HCT116 (cell line): ENCODE data around the gene CDH2. TPM values are rescaled to one million over a fixed set of nuclear protein-coding genes. Genes with fewer than 3 reads are reported as not detected.

Experiments used
- ATAC-seq: fragments of 200-7000 bp; cut with Tn5 transposase; 2 replicates; pipeline ENCODE4 v1.9.1; 2020; ENCODE audit warnings: mild to moderate bottlenecking, moderate library complexity
- BruUV-seq: library from RNA; stranded (reverse); fragments of 400-500 nt; replicated peaks from 2 replicates; lab custom pipeline; 2021; lab: Mats Ljungman, UMichigan
- CTCF ChIA-PET: fragments of 300-600 bp; sonication (Branson Sonifier 250); formaldehyde crosslinking; loops from one replicate; lab custom pipeline; 2021; ENCODE audit warnings: antibody characterized with exemption; lab: Charles Lee
- POLR2A ChIA-PET: fragments of 300-600, 350-600 bp; sonication (Branson Sonifier 250); formaldehyde crosslinking; loops from one replicate; lab custom pipeline; 2021; ENCODE audit warnings: antibody characterized with exemption; lab: Charles Lee
- RAD21 ChIA-PET, 2 experiments: fragments of 300-600 bp; sonication (Branson Sonifier 250); formaldehyde crosslinking; loops; one replicate each; lab custom pipeline; 2023; ENCODE audit warnings: low total read pairs in 2 of 2; ENCODE audit not compliant: uncharacterized antibody in 2 of 2, unreplicated experiment in 2 of 2, low non-redundant PET in 1 of 2; lab: Charles Lee
- DNase-seq: peaks from one replicate; pipeline ENCODE4 v3.0.0-alpha.2; 2010; ENCODE audit warnings: low read depth, low spot score
- H2AFZ ChIP-seq: fragments of 200-600 bp; shearing (Covaris generic), sonication (generic); 2 replicates; pipeline ENCODE4 v1.6.1; 2017; ENCODE audit warnings: low read depth, mixed run types, mixed read lengths, antibody characterized with exemption, low read length; ENCODE audit not compliant: poor library complexity, severe bottlenecking
- H3K27ac ChIP-seq: 2 replicates; pipeline ENCODE4 v1.5.1; 2012; ENCODE audit warnings: low read depth, low read length
- H3K27me3 ChIP-seq: fragments of 200-600 bp; sonication (generic); 2 replicates; pipeline ENCODE4 v1.6.1; 2016; ENCODE audit warnings: mixed run types, low read length, mixed read lengths; ENCODE audit not compliant: insufficient read depth
- H3K36me3 ChIP-seq, 2 experiments: fragments of 200-500 bp in 1 of 2; fragments of 200-600 bp in 1 of 2; sonication (Bioruptor generic) in 1 of 2; sonication (generic) in 1 of 2; 2 replicates each; pipeline versions ENCODE4 v1.5.1 to v1.6.1; 2014 to 2016; ENCODE audit warnings: low read length in 2 of 2, inconsistent platforms in 1 of 2, mixed read lengths in 1 of 2, mixed run types in 1 of 2; ENCODE audit not compliant: insufficient read depth in 2 of 2, control insufficient read depth in 1 of 2
- H3K4me1 ChIP-seq, 2 experiments: fragments of 200-600 bp in 1 of 2; sonication (generic) in 1 of 2; 2 replicates each; pipeline versions ENCODE4 v1.5.1 to v1.6.1; 2012 to 2017; ENCODE audit warnings: low read length in 2 of 2, inconsistent platforms in 1 of 2, mild to moderate bottlenecking in 1 of 2, mixed read lengths in 1 of 2, mixed run types in 1 of 2, moderate library complexity in 1 of 2; ENCODE audit not compliant: insufficient read depth in 2 of 2, control insufficient read depth in 1 of 2
- H3K4me2 ChIP-seq: fragments of 200-600 bp; sonication (generic); 2 replicates; pipeline ENCODE4 v1.6.1; 2017; ENCODE audit warnings: mixed run types, low read length, mixed read lengths
- H3K4me3 ChIP-seq, 2 experiments: fragments of 200-600 bp in 1 of 2; sonication (generic) in 1 of 2; replicated peaks in 1 of 2; 2 replicates each; pipeline ENCODE4 v1.5.1; 2011 to 2016; ENCODE audit warnings: low read length in 2 of 2, control low read depth in 1 of 2, low read depth in 1 of 2, mild to moderate bottlenecking in 1 of 2, mixed read lengths in 1 of 2, mixed run types in 1 of 2
- H3K79me2 ChIP-seq: fragments of 200-600 bp; sonication (generic); 2 replicates; pipeline ENCODE4 v1.6.1; 2017; ENCODE audit warnings: mild to moderate bottlenecking, mixed run types, low read length, moderate library complexity, mixed read lengths; ENCODE audit not compliant: insufficient read depth
- H3K9ac ChIP-seq: fragments of 200-600 bp; sonication (generic); 2 replicates; pipeline ENCODE4 v1.6.1; 2016; ENCODE audit warnings: low read length, mixed read lengths
- H3K9me2 ChIP-seq: fragments of 200-600 bp; sonication (generic), shearing (Covaris generic); 2 replicates; pipeline ENCODE4 v1.6.1; 2017; ENCODE audit warnings: mixed run types, mild to moderate bottlenecking, moderate library complexity; ENCODE audit not compliant: insufficient read depth
- H3K9me3 ChIP-seq, 2 experiments: fragments of 200-500 bp in 1 of 2; fragments of 200-600 bp in 1 of 2; sonication (Bioruptor generic) in 1 of 2; sonication (generic) in 1 of 2; 2 replicates each; pipeline ENCODE4 v1.6.1; 2014 to 2017; ENCODE audit warnings: low read length in 2 of 2, mixed read lengths in 2 of 2, inconsistent platforms in 1 of 2, low read depth in 1 of 2, mild to moderate bottlenecking in 1 of 2, mixed run types in 1 of 2, moderate library complexity in 1 of 2; ENCODE audit not compliant: control insufficient read depth in 1 of 2, insufficient read depth in 1 of 2
- H4K20me1 ChIP-seq: fragments of 200-600 bp; sonication (generic), shearing (Covaris generic); 2 replicates; pipeline ENCODE4 v1.6.1; 2017; ENCODE audit warnings: mixed run types, mild to moderate bottlenecking, moderate library complexity; ENCODE audit not compliant: insufficient read depth
- ATF3 ChIP-seq: IDR thresholded peaks from 2 replicates; pipeline ENCODE4 v1.6.1; 2012
- CBX3 ChIP-seq: IDR thresholded peaks from 2 replicates; pipeline ENCODE4 v1.6.1; 2012; ENCODE audit warnings: low read depth
- CEBPB ChIP-seq: IDR thresholded peaks from 2 replicates; pipeline ENCODE4 v1.6.1; 2012; ENCODE audit warnings: low read depth
- CTCF ChIP-seq, 3 experiments: fragments of 200-600 bp in 1 of 3; sonication (generic) in 1 of 3; IDR thresholded peaks in 2 of 3; conservative IDR thresholded peaks in 1 of 3; 2 replicates each; pipeline ENCODE4 v1.5.1; 2012 to 2017; ENCODE audit warnings: low read depth in 2 of 3, low read length in 2 of 3, antibody characterized with exemption in 1 of 3, borderline replicate concordance in 1 of 3, control low read depth in 1 of 3, mild to moderate bottlenecking in 1 of 3, mixed read lengths in 1 of 3, mixed run types in 1 of 3, moderate library complexity in 1 of 3; ENCODE audit not compliant: insufficient read depth in 1 of 3
- EGR1 ChIP-seq: IDR thresholded peaks from 2 replicates; pipeline ENCODE4 v1.6.1; 2012; ENCODE audit warnings: low read depth
- ELF1 ChIP-seq: IDR thresholded peaks from 2 replicates; pipeline ENCODE4 v1.6.1; 2012; ENCODE audit warnings: low read depth, borderline replicate concordance
- EZH2phosphoT487 ChIP-seq: fragments of 200-600 bp; IDR thresholded peaks from 2 replicates; pipeline ENCODE4 v1.6.1; 2018; ENCODE audit warnings: antibody characterized with exemption, borderline replicate concordance
- FOSL1 ChIP-seq: IDR thresholded peaks from 2 replicates; pipeline ENCODE4 v1.6.1; 2012; ENCODE audit warnings: low read depth
- JUND ChIP-seq: IDR thresholded peaks from 2 replicates; pipeline ENCODE4 v1.6.1; 2012
- POLR2AphosphoS5 ChIP-seq: IDR thresholded peaks from 2 replicates; pipeline ENCODE4 v1.6.1; 2011; ENCODE audit warnings: mild to moderate bottlenecking, low read depth, low read length, moderate library complexity
- RAD21 ChIP-seq: IDR thresholded peaks from 2 replicates; pipeline ENCODE4 v1.6.1; 2012; ENCODE audit warnings: low read depth, mild to moderate bottlenecking
- SP1 ChIP-seq: IDR thresholded peaks from 2 replicates; pipeline ENCODE4 v1.6.1; 2012; ENCODE audit warnings: low read depth
- YY1 ChIP-seq: IDR thresholded peaks from 2 replicates; pipeline ENCODE4 v1.6.1; 2011; ENCODE audit warnings: low read length, low read depth, moderate library complexity, mild to moderate bottlenecking; ENCODE audit not compliant: insufficient replicate concordance; ENCODE audit errors: extremely low read depth
- ZBTB33 ChIP-seq: IDR thresholded peaks from 2 replicates; pipeline ENCODE4 v1.6.1; 2011; ENCODE audit warnings: mild to moderate bottlenecking, low read length, moderate library complexity; ENCODE audit not compliant: insufficient replicate concordance; ENCODE audit errors: extremely low read depth
- ZFX ChIP-seq: fragments of 450-650 bp; IDR thresholded peaks from 2 replicates; pipeline ENCODE4 v1.6.1; 2017
- intact Hi-C: fragments of 100-400 bp; cut with micrococcal nuclease; formaldehyde crosslinking; loops from 2 replicates; pipeline ENCODE4 v1.10.0; 2022
- total RNA-seq: library from RNA; stranded (reverse); gene quantifications from one replicate; pipeline ENCODE4 v1.2.1, GENCODE V29; 2021; ENCODE audit not compliant: unreplicated experiment
- TF ChIP-seq, protein P1 (sequence below): IDR thresholded peaks from 2 replicates; pipeline ENCODE4 v1.6.1; 2012; ENCODE audit warnings: low read depth

The CDH2 gene
- total RNA-seq, 1 experiment from 2014 or later: 0.15 TPM

GRCh38 chr18:27942706-27943105 is 234.2 kb downstream of the CDH2 start:
- H2AFZ ChIP-seq: no peak overlapping the region
- POLR2A ChIA-PET: no interaction called here
- CTCF ChIA-PET: no interaction called here
- H3K27ac ChIP-seq: no peak overlapping the region
- peaks cover 0 to 3% of the 10 kb centered on the region in 2 experiments; a peak in 1 of 4 replicates for H3K9me3 ChIP-seq
- H3K9ac ChIP-seq: no peak overlapping the region
- DNase-seq (no peak), ATAC-seq (no peak)
- TF ChIP-seq ELF1 (no peak), CEBPB (no peak), EGR1 (no peak), POLR2AphosphoS5 (no peak), CTCF (IDR thresholded peaks at IDR 0.05 in 2 of 3, conservative IDR thresholded peaks at IDR 0.05 in 1 of 3; ENCODE audit: borderline replicate concordance in 1 of 3, insufficient read depth in 1 of 3, low read depth in 2 of 3, low read length in 2 of 3) (no peak), SP1 (no peak), ATF3 (no peak), FOSL1 (no peak), CBX3 (no peak), YY1 (no peak), EZH2phosphoT487 (no peak), RAD21 (no peak), ZFX (no peak), JUND (no peak), ZBTB33 (no peak)
- TF ChIP-seq, protein P1, sequence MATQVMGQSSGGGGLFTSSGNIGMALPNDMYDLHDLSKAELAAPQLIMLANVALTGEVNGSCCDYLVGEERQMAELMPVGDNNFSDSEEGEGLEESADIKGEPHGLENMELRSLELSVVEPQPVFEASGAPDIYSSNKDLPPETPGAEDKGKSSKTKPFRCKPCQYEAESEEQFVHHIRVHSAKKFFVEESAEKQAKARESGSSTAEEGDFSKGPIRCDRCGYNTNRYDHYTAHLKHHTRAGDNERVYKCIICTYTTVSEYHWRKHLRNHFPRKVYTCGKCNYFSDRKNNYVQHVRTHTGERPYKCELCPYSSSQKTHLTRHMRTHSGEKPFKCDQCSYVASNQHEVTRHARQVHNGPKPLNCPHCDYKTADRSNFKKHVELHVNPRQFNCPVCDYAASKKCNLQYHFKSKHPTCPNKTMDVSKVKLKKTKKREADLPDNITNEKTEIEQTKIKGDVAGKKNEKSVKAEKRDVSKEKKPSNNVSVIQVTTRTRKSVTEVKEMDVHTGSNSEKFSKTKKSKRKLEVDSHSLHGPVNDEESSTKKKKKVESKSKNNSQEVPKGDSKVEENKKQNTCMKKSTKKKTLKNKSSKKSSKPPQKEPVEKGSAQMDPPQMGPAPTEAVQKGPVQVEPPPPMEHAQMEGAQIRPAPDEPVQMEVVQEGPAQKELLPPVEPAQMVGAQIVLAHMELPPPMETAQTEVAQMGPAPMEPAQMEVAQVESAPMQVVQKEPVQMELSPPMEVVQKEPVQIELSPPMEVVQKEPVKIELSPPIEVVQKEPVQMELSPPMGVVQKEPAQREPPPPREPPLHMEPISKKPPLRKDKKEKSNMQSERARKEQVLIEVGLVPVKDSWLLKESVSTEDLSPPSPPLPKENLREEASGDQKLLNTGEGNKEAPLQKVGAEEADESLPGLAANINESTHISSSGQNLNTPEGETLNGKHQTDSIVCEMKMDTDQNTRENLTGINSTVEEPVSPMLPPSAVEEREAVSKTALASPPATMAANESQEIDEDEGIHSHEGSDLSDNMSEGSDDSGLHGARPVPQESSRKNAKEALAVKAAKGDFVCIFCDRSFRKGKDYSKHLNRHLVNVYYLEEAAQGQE: no peak
- H3K36me3 ChIP-seq: no peaks in the 10 kb centered on the region
- no TSS peak for BruUV-seq
- RAD21 ChIA-PET: no interaction called here
- no peaks in the 10 kb centered on the region for H3K79me2 ChIP-seq
- no peak overlapping the region for H3K4me3 ChIP-seq
- H3K4me1 ChIP-seq: no peaks in the 10 kb centered on the region; a peak in 1 of 4 replicates
- intact Hi-C loops: no loop called here
- H3K4me2 ChIP-seq: no peak overlapping the region
- H3K27me3 ChIP-seq: no peaks in the 10 kb centered on the region
- H3K9me2 ChIP-seq: no peaks in the 10 kb centered on the region
- no peaks in the 10 kb centered on the region for H4K20me1 ChIP-seq
